ENCODE results near the gene SLC19A1.

SLC19A1 gene

GRCh38 chr21:45449658-45450422, 92.4 kb downstream of the SLC19A1 start:
- no peak for FAIRE-seq

GRCh38 chr21:45448810-45449657, 93.2 kb downstream of the SLC19A1 start:
- no peak for FAIRE-seq

- no peak for FAIRE-seq
Observed at GRCh38 chr21:45448283-45448809, 93.9 kb downstream of the SLC19A1 start.

Data from G401.6 (cell line).